Gastroesophageal sphincter (tissue), 3 donors: Measurements from ENCODE around the gene SSBP2.

Experiments used
- POLR2A ChIP-seq, 2 donors: fragments of 450-650 bp; IDR thresholded peaks; one replicate each; pipeline ENCODE4 v1.6.1; 2017; ENCODE audit warnings: antibody characterized with exemption in 2 of 2, mild to moderate bottlenecking in 2 of 2, moderate library complexity in 1 of 2
- TF ChIP-seq, protein P1 (sequence below), 4 experiments: fragments of 200-600 bp in 2 of 4; fragments of 450-650 bp in 2 of 4; sonication (generic) in 1 of 4; IDR thresholded peaks; one replicate each; pipeline ENCODE4 v1.5.1; 2017 to 2019; ENCODE audit warnings: antibody characterized with exemption in 4 of 4, mild to moderate bottlenecking in 2 of 4, moderate library complexity in 2 of 4

GRCh38 chr5:81486711-81487110 is 264.2 kb downstream of the SSBP2 start:
- no peak for TF ChIP-seq POLR2A (IDR thresholded peaks at IDR 0.05)
- TF ChIP-seq, protein P1, sequence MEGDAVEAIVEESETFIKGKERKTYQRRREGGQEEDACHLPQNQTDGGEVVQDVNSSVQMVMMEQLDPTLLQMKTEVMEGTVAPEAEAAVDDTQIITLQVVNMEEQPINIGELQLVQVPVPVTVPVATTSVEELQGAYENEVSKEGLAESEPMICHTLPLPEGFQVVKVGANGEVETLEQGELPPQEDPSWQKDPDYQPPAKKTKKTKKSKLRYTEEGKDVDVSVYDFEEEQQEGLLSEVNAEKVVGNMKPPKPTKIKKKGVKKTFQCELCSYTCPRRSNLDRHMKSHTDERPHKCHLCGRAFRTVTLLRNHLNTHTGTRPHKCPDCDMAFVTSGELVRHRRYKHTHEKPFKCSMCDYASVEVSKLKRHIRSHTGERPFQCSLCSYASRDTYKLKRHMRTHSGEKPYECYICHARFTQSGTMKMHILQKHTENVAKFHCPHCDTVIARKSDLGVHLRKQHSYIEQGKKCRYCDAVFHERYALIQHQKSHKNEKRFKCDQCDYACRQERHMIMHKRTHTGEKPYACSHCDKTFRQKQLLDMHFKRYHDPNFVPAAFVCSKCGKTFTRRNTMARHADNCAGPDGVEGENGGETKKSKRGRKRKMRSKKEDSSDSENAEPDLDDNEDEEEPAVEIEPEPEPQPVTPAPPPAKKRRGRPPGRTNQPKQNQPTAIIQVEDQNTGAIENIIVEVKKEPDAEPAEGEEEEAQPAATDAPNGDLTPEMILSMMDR (IDR thresholded peaks at IDR 0.05): no peak
